ENCODE measurements around the gene FSTL5. TPM values are rescaled to one million over a fixed set of nuclear protein-coding genes. Genes with fewer than 3 reads are reported as not detected.

The FSTL5 gene
- total and polyA plus RNA-seq, 9 of the 15 experiments (the other 6 are each of a cell fraction or from before 2014, with no cell fraction given) = 0.09 to 3.1 (median 0.50) TPM; not detected in 1

DNA sequence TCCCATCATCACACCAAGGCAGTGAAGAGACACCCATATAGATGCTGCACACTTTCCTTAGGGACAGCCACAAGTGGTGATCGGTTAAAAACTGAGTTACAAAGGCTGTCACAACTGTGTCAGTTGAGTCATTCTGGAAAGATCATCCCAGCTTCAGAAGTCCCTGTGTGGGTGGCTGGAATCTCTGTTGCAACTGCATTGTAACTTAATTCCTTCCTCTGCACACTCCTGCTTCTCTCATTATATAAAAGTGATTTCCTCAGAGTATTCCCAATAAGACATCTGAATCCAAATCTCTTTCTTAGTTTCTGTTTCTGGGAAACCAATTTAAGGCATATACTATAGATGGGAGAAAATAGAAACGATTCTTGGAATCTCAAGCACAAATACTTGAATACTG, 88.1 kb downstream of the FSTL5 start:
- in situ Hi-C loops (cut with MboI) = no loop called here
- Histone ChIP-seq H3K27me3 (ENCODE audit: control insufficient read depth in 2 of 2, insufficient read depth in 2 of 2, low read length in 2 of 2) (no peaks in the 10 kb centered on the region), H2AFZ (ENCODE audit: low read depth, low read length) (no peak overlapping the region), H3K9ac (ENCODE audit: insufficient read depth in 1 of 2, low read depth in 2 of 2, low read length in 2 of 2) (no peak overlapping the region), H3K4me1 (replicated peaks in 1 of 2; ENCODE audit: control insufficient read depth in 2 of 2, insufficient read depth in 2 of 2, low read length in 2 of 2) (no peaks in the 10 kb centered on the region), H3K36me3 (ENCODE audit: control insufficient read depth, insufficient read depth, low read length) (no peaks in the 10 kb centered on the region), H3K4me2 (ENCODE audit: insufficient read depth, low read length) (no peak overlapping the region), H3K9me3 (replicated peaks; ENCODE audit: control insufficient read depth, insufficient read depth, low read depth, low read length) (no peaks in the 10 kb centered on the region), H4K20me1 (replicated peaks; ENCODE audit: control insufficient read depth, insufficient read depth, low read length) (no peaks in the 10 kb centered on the region), H3K79me2 (ENCODE audit: control insufficient read depth, insufficient read depth, low read length) (no peaks in the 10 kb centered on the region), H3K9me1 (ENCODE audit: control insufficient read depth, insufficient read depth, low read length) (no peaks in the 10 kb centered on the region), H3K27ac (ENCODE audit: extremely low read depth, low read depth, low read length) (no peak overlapping the region), H3K4me3 (no peak overlapping the region)
- POLR2A ChIA-PET = no interaction called here
- BruUV-seq (replicated peaks) = no TSS peak
- TF ChIP-seq ZNF699 (CRISPR knock-in tag; IDR thresholded peaks at IDR 0.05; ENCODE audit: insufficient replicate concordance) = no peak
- TF ChIP-seq NFXL1 (CRISPR knock-in tag; IDR thresholded peaks at IDR 0.05) = no peak
- no peak for TF ChIP-seq U2AF2 (optimal IDR thresholded peaks at IDR 0.05; ENCODE audit: low read depth, low read length)
- no peak for TF ChIP-seq ZBTB7A (IDR thresholded peaks at IDR 0.05; ENCODE audit: borderline replicate concordance, control insufficient read depth, low read depth, low read length)
- TF ChIP-seq, protein P1, sequence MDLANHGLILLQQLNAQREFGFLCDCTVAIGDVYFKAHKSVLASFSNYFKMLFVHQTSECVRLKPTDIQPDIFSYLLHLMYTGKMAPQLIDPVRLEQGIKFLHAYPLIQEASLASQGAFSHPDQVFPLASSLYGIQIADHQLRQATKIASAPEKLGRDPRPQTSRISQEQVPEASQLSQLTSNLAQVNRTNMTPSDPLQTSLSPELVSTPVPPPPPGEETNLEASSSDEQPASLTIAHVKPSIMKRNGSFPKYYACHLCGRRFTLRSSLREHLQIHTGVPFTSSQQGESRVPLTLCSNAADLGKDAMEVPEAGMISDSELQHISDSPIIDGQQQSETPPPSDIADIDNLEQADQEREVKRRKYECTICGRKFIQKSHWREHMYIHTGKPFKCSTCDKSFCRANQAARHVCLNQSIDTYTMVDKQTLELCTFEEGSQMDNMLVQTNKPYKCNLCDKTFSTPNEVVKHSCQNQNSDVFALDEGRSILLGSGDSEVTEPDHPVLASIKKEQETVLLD (IDR thresholded peaks at IDR 0.05) = no peak
- TF ChIP-seq, protein P2, sequence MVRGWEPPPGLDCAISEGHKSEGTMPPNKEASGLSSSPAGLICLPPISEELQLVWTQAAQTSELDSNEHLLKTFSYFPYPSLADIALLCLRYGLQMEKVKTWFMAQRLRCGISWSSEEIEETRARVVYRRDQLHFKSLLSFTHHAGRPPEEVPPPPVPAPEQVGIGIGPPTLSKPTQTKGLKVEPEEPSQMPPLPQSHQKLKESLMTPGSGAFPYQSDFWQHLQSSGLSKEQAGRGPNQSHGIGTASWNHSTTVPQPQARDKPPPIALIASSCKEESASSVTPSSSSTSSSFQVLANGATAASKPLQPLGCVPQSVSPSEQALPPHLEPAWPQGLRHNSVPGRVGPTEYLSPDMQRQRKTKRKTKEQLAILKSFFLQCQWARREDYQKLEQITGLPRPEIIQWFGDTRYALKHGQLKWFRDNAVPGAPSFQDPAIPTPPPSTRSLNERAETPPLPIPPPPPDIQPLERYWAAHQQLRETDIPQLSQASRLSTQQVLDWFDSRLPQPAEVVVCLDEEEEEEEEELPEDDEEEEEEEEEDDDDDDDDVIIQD (CRISPR knock-in tag; IDR thresholded peaks at IDR 0.05) = no peak
- no peak for TF ChIP-seq RB1 (IDR thresholded peaks at IDR 0.05; ENCODE audit: low read depth)
- TF ChIP-seq ZEB2 (IDR thresholded peaks at IDR 0.05) = no peak
- TF ChIP-seq, protein P3, sequence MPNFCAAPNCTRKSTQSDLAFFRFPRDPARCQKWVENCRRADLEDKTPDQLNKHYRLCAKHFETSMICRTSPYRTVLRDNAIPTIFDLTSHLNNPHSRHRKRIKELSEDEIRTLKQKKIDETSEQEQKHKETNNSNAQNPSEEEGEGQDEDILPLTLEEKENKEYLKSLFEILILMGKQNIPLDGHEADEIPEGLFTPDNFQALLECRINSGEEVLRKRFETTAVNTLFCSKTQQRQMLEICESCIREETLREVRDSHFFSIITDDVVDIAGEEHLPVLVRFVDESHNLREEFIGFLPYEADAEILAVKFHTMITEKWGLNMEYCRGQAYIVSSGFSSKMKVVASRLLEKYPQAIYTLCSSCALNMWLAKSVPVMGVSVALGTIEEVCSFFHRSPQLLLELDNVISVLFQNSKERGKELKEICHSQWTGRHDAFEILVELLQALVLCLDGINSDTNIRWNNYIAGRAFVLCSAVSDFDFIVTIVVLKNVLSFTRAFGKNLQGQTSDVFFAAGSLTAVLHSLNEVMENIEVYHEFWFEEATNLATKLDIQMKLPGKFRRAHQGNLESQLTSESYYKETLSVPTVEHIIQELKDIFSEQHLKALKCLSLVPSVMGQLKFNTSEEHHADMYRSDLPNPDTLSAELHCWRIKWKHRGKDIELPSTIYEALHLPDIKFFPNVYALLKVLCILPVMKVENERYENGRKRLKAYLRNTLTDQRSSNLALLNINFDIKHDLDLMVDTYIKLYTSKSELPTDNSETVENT (CRISPR knock-in tag; IDR thresholded peaks at IDR 0.05) = no peak
- TF ChIP-seq, protein P4, sequence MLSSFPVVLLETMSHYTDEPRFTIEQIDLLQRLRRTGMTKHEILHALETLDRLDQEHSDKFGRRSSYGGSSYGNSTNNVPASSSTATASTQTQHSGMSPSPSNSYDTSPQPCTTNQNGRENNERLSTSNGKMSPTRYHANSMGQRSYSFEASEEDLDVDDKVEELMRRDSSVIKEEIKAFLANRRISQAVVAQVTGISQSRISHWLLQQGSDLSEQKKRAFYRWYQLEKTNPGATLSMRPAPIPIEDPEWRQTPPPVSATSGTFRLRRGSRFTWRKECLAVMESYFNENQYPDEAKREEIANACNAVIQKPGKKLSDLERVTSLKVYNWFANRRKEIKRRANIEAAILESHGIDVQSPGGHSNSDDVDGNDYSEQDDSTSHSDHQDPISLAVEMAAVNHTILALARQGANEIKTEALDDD (IDR thresholded peaks at IDR 0.05) = no peak
- TF ChIP-seq MEF2D (tag; conservative IDR thresholded peaks at IDR 0.05; ENCODE audit: low read depth) = no peak
- TF ChIP-seq CBFA2T2 (conservative IDR thresholded peaks at IDR 0.05) = no peak
- TF ChIP-seq, protein P5, sequence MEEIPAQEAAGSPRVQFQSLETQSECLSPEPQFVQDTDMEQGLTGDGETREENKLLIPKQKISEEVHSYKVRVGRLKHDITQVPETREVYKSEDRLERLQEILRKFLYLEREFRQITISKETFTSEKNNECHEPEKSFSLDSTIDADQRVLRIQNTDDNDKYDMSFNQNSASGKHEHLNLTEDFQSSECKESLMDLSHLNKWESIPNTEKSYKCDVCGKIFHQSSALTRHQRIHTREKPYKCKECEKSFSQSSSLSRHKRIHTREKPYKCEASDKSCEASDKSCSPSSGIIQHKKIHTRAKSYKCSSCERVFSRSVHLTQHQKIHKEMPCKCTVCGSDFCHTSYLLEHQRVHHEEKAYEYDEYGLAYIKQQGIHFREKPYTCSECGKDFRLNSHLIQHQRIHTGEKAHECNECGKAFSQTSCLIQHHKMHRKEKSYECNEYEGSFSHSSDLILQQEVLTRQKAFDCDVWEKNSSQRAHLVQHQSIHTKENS (CRISPR knock-in tag; IDR thresholded peaks at IDR 0.05) = no peak
- CTCF ChIA-PET (ENCODE audit: low intra/inter-chr PET ratio) = no interaction called here
- no CpG with 5 or more reads among the region's 2 CpGs for WGBS (ENCODE audit: insufficient coverage, low coverage, missing lambda C conversion rate)
- DNase-seq (ENCODE audit: extremely low read depth in 1 of 4, low spot score in 3 of 4) (no peak), ATAC-seq (no peak), FAIRE-seq (no peak)
- intact Hi-C loops (cut with micrococcal nuclease) = no loop called here
